Kidney epithelial cell (primary cell): ENCODE measurements around the gene HEPACAM2. TPM values are rescaled to one million over a fixed set of nuclear protein-coding genes. Genes with fewer than 3 reads are reported as not detected.

Experiments
- DNase-seq: peaks from one replicate; pipeline ENCODE4 v3.0.0-alpha.2; 2010; ENCODE audit warnings: low read depth
- H3K27me3 ChIP-seq: 2 replicates; pipeline ENCODE4 v1.6.0; 2011; ENCODE audit warnings: low read length; ENCODE audit not compliant: control insufficient read depth, insufficient read depth
- H3K36me3 ChIP-seq: 2 replicates; pipeline ENCODE4 v1.5.1; 2011; ENCODE audit warnings: low read length; ENCODE audit not compliant: control insufficient read depth, insufficient read depth
- H3K4me3 ChIP-seq: 2 replicates; pipeline ENCODE4 v1.5.1; 2011; ENCODE audit warnings: low read depth, mild to moderate bottlenecking, control low read depth, low read length
- total RNA-seq: library from RNA; depleted of rRNA; stranded (reverse); fragments of >200 nt; gene quantifications from 2 replicates; pipeline ENCODE4 v1.2.3, GENCODE V29; 2015
- TF ChIP-seq, protein P1 (sequence below): IDR thresholded peaks from 2 replicates; pipeline ENCODE4 v1.5.1; 2011; ENCODE audit warnings: mild to moderate bottlenecking, moderate library complexity, low read length, control low read depth, inconsistent platforms; ENCODE audit not compliant: insufficient read depth, poor library complexity, severe bottlenecking

Gene HEPACAM2
- total RNA-seq, 1 donor from 2014 or later = 0.08 TPM

DNA sequence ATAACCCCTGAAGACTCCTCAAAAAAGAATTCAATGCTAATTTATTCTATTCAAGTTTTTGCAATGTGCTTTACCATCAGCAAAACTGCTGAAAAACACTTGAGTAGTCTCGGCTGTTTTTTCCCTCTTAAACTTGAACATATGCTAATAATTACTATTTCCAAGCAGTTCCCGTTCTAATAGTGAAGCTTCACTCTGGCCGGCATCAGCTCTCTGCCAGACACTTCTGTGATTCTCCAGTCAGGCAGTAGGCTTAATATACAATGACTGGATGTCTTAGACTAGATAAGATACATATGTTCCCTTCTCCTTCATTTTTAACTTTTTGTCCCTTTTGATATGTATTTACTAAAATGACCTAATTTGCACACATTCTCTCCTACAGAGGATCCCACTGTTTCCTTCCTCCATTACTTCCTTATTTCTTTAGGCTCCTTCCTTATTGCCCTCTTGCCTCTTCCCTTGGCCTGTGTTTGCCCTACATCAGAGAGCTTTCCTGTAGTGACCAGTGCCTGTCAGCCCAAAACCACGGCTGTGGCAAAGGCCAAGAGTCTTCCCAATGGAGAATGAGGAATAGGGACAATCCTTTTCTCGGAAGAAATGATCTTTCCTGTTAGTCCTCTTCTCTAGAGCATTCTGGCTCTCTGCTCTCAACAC is 23.5 kb downstream of the HEPACAM2 start:
- TF ChIP-seq, protein P1, sequence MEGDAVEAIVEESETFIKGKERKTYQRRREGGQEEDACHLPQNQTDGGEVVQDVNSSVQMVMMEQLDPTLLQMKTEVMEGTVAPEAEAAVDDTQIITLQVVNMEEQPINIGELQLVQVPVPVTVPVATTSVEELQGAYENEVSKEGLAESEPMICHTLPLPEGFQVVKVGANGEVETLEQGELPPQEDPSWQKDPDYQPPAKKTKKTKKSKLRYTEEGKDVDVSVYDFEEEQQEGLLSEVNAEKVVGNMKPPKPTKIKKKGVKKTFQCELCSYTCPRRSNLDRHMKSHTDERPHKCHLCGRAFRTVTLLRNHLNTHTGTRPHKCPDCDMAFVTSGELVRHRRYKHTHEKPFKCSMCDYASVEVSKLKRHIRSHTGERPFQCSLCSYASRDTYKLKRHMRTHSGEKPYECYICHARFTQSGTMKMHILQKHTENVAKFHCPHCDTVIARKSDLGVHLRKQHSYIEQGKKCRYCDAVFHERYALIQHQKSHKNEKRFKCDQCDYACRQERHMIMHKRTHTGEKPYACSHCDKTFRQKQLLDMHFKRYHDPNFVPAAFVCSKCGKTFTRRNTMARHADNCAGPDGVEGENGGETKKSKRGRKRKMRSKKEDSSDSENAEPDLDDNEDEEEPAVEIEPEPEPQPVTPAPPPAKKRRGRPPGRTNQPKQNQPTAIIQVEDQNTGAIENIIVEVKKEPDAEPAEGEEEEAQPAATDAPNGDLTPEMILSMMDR = no peak
- no peaks in the 10 kb centered on the region for H3K27me3 ChIP-seq

DNA sequence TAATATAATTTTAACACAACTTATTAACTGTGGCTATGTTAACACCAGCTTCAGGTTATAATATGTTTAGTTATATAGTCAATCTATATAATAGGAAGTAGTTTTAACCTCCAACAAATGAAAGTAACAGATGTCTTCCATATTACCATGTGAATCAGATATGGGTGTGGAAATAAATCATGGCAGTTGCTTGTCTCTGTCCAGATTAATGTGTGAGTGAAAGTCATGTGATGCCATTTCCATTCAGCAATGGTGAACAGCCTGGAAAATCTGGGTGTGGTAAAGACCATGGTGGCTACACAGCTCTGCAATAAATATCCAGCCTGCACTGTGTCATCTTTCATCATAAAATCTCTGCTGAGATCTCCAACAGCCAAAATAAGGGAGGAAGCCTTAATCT is 27.8 kb downstream of the HEPACAM2 start:
- H3K4me3 ChIP-seq = no peak overlapping the region
- no peaks in the 10 kb centered on the region for H3K27me3 ChIP-seq
- TF ChIP-seq, protein P1 = no peak
- no peaks in the 10 kb centered on the region for H3K36me3 ChIP-seq
- DNase-seq = no peak

More for the DNA sequence above, 23.5 kb downstream of the HEPACAM2 start:
- DNase-seq = no peak
- Histone ChIP-seq H3K36me3 (no peaks in the 10 kb centered on the region), H3K4me3 (no peak overlapping the region)

DNA sequence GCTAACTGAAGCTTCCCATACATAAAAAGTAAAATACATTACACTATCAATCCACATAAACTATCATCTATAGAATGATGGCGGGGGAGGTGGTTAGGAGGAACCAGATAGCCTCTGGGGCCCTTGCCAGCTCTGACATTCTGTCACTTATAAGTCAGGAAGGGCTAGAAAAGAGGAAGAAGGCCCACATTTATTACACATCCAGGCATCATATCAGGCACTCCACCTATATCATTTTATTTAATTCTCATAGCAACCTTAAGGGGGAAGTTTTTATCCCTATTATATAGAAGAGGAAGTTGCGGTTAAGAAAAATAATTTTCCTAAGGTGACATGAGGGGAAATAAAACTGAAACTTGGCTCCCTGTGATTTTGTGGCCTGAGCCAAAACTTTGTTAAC is 29.9 kb downstream of the HEPACAM2 start:
- TF ChIP-seq, protein P1 = no peak
- H3K27me3 ChIP-seq = no peaks in the 10 kb centered on the region

GRCh38 chr7:93194386-93194785 is 31.9 kb downstream of the HEPACAM2 start:
- no peak overlapping the region for H3K4me3 ChIP-seq
- H3K36me3 ChIP-seq = no peaks in the 10 kb centered on the region
- H3K27me3 ChIP-seq = no peaks in the 10 kb centered on the region
- TF ChIP-seq, protein P1 = no peak
- no peak for DNase-seq

More for the DNA sequence above, 29.9 kb downstream of the HEPACAM2 start:
- DNase-seq = no peak
- no peak overlapping the region for H3K4me3 ChIP-seq
- H3K36me3 ChIP-seq = no peaks in the 10 kb centered on the region

DNA sequence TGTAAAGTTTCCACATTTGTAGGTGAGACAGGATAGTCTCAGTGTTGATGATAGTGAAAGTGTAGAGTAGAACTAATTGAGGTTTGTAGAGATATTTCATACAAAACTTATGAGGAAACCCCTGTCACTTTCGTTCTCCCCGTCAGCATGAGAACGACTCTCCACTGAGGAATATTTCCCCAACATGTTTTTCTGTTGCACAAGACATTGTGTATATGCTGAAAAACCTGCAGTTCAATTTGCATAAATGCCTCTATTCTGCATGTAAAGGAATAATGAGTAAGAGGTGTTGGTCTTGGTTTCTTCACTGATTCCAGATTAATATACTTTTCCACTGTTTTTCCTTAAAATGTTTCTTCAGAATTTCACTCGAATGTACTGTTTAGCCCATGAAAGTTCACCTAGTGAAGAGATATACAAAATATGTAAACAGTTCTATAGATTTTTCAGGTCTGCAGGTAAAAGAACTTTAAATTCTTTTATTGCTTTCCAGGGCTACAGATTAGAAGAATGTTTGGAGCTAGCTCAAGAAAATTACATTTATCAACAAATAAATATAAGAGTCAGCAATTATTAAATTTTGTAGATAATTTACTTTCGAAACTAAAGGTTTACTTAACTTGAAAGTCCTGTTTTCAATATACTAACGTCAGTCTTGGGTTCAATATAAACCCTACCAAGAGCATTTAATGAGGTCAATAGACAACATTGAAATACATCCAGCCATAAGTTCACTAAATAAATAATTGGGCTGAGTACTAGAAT is 37.2 kb downstream of the HEPACAM2 start:
- TF ChIP-seq, protein P1 = no peak
- DNase-seq = no peak
- no peak overlapping the region for H3K4me3 ChIP-seq
- H3K27me3 ChIP-seq = no peaks in the 10 kb centered on the region
- H3K36me3 ChIP-seq = no peaks in the 10 kb centered on the region
